AG10803 (cell line): Measurements from ENCODE around the gene GPRIN1.
A peak's percentile ranks its signal among the peaks of the same experiment; 100 is the strongest.

Experiments used
- DNase-seq: peaks from one replicate; pipeline ENCODE4 v3.0.0; 2010; ENCODE audit warnings: low read depth
- H3K4me3 ChIP-seq: 2 replicates; pipeline ENCODE4 v1.5.1; 2011; ENCODE audit warnings: mild to moderate bottlenecking, low read length, control low read depth
- CTCF ChIP-seq: conservative IDR thresholded peaks from 2 replicates; pipeline ENCODE4 v1.5.1; 2011; ENCODE audit warnings: mild to moderate bottlenecking, low read length, control low read depth, inconsistent platforms

The GPRIN1 gene

GRCh38 chr5:176633598-176633997 is 23.6 kb upstream of the GPRIN1 start:
- TF ChIP-seq CTCF, result no peak
- no peak overlapping the region for H3K4me3 ChIP-seq
- DNase-seq, result no peak

- no peak for TF ChIP-seq CTCF
- H3K4me3 ChIP-seq, result no peak overlapping the region
- no peak for DNase-seq
Measured at GRCh38 chr5:176632745-176633144, 22.8 kb upstream of the GPRIN1 start.

GRCh38 chr5:176631383-176632200 is 21.6 kb upstream of the GPRIN1 start:
- no peak for DNase-seq
- no peak overlapping the region for H3K4me3 ChIP-seq
- no peak for TF ChIP-seq CTCF

GRCh38 chr5:176630681-176631222 is 20.8 kb upstream of the GPRIN1 start:
- peak overlapping the region; percentile 30 for H3K4me3 ChIP-seq
- TF ChIP-seq CTCF, result no peak

GRCh38 chr5:176629853-176630680 is 20.1 kb upstream of the GPRIN1 start, which contains the start of the genes EIF4E1B and SNCB:
Gene EIF4E1B (plus strand): TSS chr5:176630675. CDS start chr5:176642788, 12,113 bp downstream.
Gene SNCB (minus strand): TSS chr5:176630534. CDS start chr5:176629654, 880 bp downstream.
- no peak for TF ChIP-seq CTCF
- peak within 1 kb of the TSS; percentile 30 for H3K4me3 ChIP-seq
- no peak for DNase-seq

More at GRCh38 chr5:176630681-176631222, 20.8 kb upstream of the GPRIN1 start:
- DNase-seq, result no peak

GRCh38 chr5:176629317-176629852 is 19.4 kb upstream of the GPRIN1 start:
- no peak for TF ChIP-seq CTCF
- DNase-seq, result no peak
- no peak overlapping the region for H3K4me3 ChIP-seq
